SK-N-SH (cell line): Measurements from ENCODE around the gene ITIH6.

ENCODE experiments used
- CTCF ChIP-seq: fragments of 200-600 bp; sonication (generic); IDR thresholded peaks from 2 replicates; pipeline ENCODE4 v1.6.1; 2017; ENCODE audit warnings: antibody characterized with exemption, mild to moderate bottlenecking, moderate library complexity
- EP300 ChIP-seq, 2 experiments: IDR thresholded peaks; 2 replicates each; pipeline versions ENCODE4 v1.4.0 to v1.6.1; 2012; ENCODE audit warnings: borderline replicate concordance in 1 of 2, low read depth in 1 of 2, low read length in 1 of 2
- RAD21 ChIP-seq: IDR thresholded peaks from 2 replicates; pipeline ENCODE4 v1.6.1; 2012; ENCODE audit warnings: mild to moderate bottlenecking, low read length
- TEAD4 ChIP-seq: IDR thresholded peaks from 2 replicates; pipeline ENCODE4 v1.4.0; 2012; ENCODE audit warnings: mild to moderate bottlenecking, borderline replicate concordance; ENCODE audit not compliant: insufficient read depth
- YY1 ChIP-seq: IDR thresholded peaks from 2 replicates; pipeline ENCODE4 v1.4.0; 2012; ENCODE audit warnings: low read depth, mild to moderate bottlenecking

DNA sequence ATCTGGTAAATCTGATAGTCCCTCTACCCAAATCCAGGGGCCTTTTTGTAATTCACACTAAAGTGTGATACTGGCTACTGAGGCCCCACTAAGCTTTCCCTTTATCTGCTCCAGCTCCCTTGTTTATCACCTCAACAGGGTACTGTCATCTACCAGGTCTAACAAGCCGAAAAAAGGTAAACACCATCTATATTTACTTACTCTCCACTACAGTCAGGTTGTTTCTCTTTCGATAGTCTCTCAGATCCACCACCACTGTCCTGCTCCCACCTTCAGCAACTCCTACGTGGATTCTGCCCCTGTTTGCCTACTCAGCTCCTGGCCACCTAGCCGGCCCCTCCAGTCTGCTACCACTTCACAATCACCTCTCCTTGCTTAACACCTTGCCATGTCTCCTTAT is 3.3 kb downstream of the ITIH6 start:
- TF ChIP-seq TEAD4 = no peak
- TF ChIP-seq CTCF = no peak
- no peak for TF ChIP-seq RAD21
- no peak for TF ChIP-seq EP300 (IDR thresholded peaks at IDR 0.05; ENCODE audit: borderline replicate concordance in 1 of 2, low read depth in 1 of 2, low read length in 1 of 2)
- no peak for TF ChIP-seq YY1
